Caco-2 (cell line): ENCODE data around the gene JPH2. TPM values are rescaled to one million over a fixed set of nuclear protein-coding genes. Genes with fewer than 3 reads are reported as not detected.

ENCODE experiments used
- BruUV-seq: library from RNA; stranded (reverse); fragments of 400-500 nt; replicated peaks from 2 replicates; lab custom pipeline; 2021; lab: Mats Ljungman, UMichigan
- CTCF ChIA-PET: fragments of 300-600 bp; sonication (Branson Sonifier 250); formaldehyde crosslinking; loops from one replicate; lab custom pipeline; 2022; ENCODE audit warnings: antibody characterized with exemption; lab: Charles Lee
- POLR2A ChIA-PET: fragments of 300-600 bp; sonication (Branson Sonifier 250); formaldehyde crosslinking; loops from one replicate; lab custom pipeline; 2022; ENCODE audit warnings: antibody characterized with exemption; lab: Charles Lee
- DNase-seq, 2 experiments: peaks; one replicate each; pipeline versions ENCODE4 v3.0.0 to v3.0.0-alpha.2; 2020 to 2022
- H3K27me3 ChIP-seq: replicated peaks from 2 replicates; pipeline ENCODE4 v1.6.0; 2011; ENCODE audit warnings: low read length; ENCODE audit not compliant: control insufficient read depth, insufficient read depth
- H3K36me3 ChIP-seq: 2 replicates; pipeline ENCODE4 v1.5.1; 2011; ENCODE audit warnings: low read length; ENCODE audit not compliant: control insufficient read depth, insufficient read depth
- H3K4me1 ChIP-seq: fragments of 250-450 bp; sonication (Bioruptor Pico); 2 replicates; pipeline ENCODE4 v1.5.1; 2020; ENCODE audit warnings: mild to moderate bottlenecking
- H3K4me3 ChIP-seq: 2 replicates; pipeline ENCODE4 v1.5.1; 2011; ENCODE audit warnings: low read depth, mild to moderate bottlenecking, control low read depth, low read length
- H3K9me3 ChIP-seq: fragments of 250-450 bp; sonication (Bioruptor Pico); 2 replicates; pipeline ENCODE4 v1.5.1; 2020; ENCODE audit warnings: mild to moderate bottlenecking, moderate library complexity
- H3K27ac Mint-ChIP-seq: one replicate; pipeline ENCODE4 v1.8.0; 2022; ENCODE audit warnings: mixed read lengths; ENCODE audit not compliant: unreplicated experiment
- H3K27me3 Mint-ChIP-seq: one replicate; pipeline ENCODE4 v1.8.0; 2022; ENCODE audit warnings: mixed read lengths; ENCODE audit not compliant: insufficient read depth, unreplicated experiment
- H3K36me3 Mint-ChIP-seq: one replicate; pipeline ENCODE4 v1.8.0; 2022; ENCODE audit warnings: mild to moderate bottlenecking, mixed read lengths; ENCODE audit not compliant: insufficient read depth, unreplicated experiment
- H3K4me1 Mint-ChIP-seq: one replicate; pipeline ENCODE4 v1.8.0; 2022; ENCODE audit warnings: low read depth, mixed read lengths; ENCODE audit not compliant: unreplicated experiment
- H3K4me3 Mint-ChIP-seq: one replicate; pipeline ENCODE4 v1.8.0; 2022; ENCODE audit warnings: mild to moderate bottlenecking, moderate library complexity, mixed read lengths; ENCODE audit not compliant: unreplicated experiment
- H3K9me3 Mint-ChIP-seq: one replicate; pipeline ENCODE4 v1.8.0; 2022; ENCODE audit warnings: mixed read lengths; ENCODE audit not compliant: unreplicated experiment
- intact Hi-C: fragments of 100-400 bp; cut with micrococcal nuclease; formaldehyde crosslinking; loops from one replicate; pipeline ENCODE4 v1.10.0; 2022; ENCODE audit not compliant: unreplicated experiment
- total RNA-seq: library from RNA; stranded (reverse); gene quantifications from 2 replicates; pipeline ENCODE4 v1.2.3, GENCODE V29; 2022
- TF ChIP-seq, protein P1 (sequence below), 2 experiments: fragments of 200-600 bp in 1 of 2; IDR thresholded peaks; 1 replicate in 1 of 2; 2 replicates in 1 of 2; pipeline versions ENCODE4 v1.5.1 to v1.8.0; 2011 to 2022; ENCODE audit warnings: antibody characterized with exemption in 1 of 2, control low read depth in 1 of 2, inconsistent platforms in 1 of 2, low read depth in 1 of 2, low read length in 1 of 2, mild to moderate bottlenecking in 1 of 2, moderate library complexity in 1 of 2; ENCODE audit not compliant: insufficient read depth in 1 of 2, severe bottlenecking in 1 of 2, unreplicated experiment in 1 of 2

The JPH2 gene
- total RNA-seq, 1 experiment from 2014 or later, result 10.5 TPM

- Histone ChIP-seq H3K4me1 (peaks cover 50% of the 10 kb centered on the region), H3K27me3 (no peaks in the 10 kb centered on the region), H3K4me3 (no peak overlapping the region), H3K36me3 (no peaks in the 10 kb centered on the region), H3K9me3 (no peaks in the 10 kb centered on the region)
- no peaks in the 10 kb centered on the region for H3K9me3 Mint-ChIP-seq
- peaks cover 8% of the 10 kb centered on the region for H3K36me3 Mint-ChIP-seq
- H3K27ac Mint-ChIP-seq, result peak overlapping the region; percentile 82
- TF ChIP-seq, protein P1, sequence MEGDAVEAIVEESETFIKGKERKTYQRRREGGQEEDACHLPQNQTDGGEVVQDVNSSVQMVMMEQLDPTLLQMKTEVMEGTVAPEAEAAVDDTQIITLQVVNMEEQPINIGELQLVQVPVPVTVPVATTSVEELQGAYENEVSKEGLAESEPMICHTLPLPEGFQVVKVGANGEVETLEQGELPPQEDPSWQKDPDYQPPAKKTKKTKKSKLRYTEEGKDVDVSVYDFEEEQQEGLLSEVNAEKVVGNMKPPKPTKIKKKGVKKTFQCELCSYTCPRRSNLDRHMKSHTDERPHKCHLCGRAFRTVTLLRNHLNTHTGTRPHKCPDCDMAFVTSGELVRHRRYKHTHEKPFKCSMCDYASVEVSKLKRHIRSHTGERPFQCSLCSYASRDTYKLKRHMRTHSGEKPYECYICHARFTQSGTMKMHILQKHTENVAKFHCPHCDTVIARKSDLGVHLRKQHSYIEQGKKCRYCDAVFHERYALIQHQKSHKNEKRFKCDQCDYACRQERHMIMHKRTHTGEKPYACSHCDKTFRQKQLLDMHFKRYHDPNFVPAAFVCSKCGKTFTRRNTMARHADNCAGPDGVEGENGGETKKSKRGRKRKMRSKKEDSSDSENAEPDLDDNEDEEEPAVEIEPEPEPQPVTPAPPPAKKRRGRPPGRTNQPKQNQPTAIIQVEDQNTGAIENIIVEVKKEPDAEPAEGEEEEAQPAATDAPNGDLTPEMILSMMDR (IDR thresholded peaks at IDR 0.05; ENCODE audit: insufficient read depth in 1 of 2, low read depth in 1 of 2, low read length in 1 of 2, severe bottlenecking in 1 of 2, unreplicated experiment in 1 of 2), result no peak
- peak overlapping the region; percentile 55 for H3K4me3 Mint-ChIP-seq
- no peak for DNase-seq
- POLR2A ChIA-PET, result interaction anchor here (0.6 to 1.7 kb wide), 8 partner anchors 9 to 141 kb away, joined by 3 to 20 read pairs (median 6); partner anchors contain the start of genes JPH2 and OSER1
- CTCF ChIA-PET, result interaction anchor here (0.6 to 3.7 kb wide), 10 partner anchors 9 to 688 kb away, joined by 3 to 52 read pairs (median 6); partner anchors contain the start of gene TTPAL
- BruUV-seq, result TSS peak; percentile 32
- intact Hi-C loops, result loop anchor here (1.0 to 2.0 kb wide), 4 partner anchors 15 to 54 kb away; no protein-coding TSS in a partner anchor
- peaks cover 39% of the 10 kb centered on the region for H3K4me1 Mint-ChIP-seq
- H3K27me3 Mint-ChIP-seq, result no peaks in the 10 kb centered on the region
Observed at GRCh38 chr20:44136579-44137265, 50.3 kb downstream of the JPH2 start.

DNA sequence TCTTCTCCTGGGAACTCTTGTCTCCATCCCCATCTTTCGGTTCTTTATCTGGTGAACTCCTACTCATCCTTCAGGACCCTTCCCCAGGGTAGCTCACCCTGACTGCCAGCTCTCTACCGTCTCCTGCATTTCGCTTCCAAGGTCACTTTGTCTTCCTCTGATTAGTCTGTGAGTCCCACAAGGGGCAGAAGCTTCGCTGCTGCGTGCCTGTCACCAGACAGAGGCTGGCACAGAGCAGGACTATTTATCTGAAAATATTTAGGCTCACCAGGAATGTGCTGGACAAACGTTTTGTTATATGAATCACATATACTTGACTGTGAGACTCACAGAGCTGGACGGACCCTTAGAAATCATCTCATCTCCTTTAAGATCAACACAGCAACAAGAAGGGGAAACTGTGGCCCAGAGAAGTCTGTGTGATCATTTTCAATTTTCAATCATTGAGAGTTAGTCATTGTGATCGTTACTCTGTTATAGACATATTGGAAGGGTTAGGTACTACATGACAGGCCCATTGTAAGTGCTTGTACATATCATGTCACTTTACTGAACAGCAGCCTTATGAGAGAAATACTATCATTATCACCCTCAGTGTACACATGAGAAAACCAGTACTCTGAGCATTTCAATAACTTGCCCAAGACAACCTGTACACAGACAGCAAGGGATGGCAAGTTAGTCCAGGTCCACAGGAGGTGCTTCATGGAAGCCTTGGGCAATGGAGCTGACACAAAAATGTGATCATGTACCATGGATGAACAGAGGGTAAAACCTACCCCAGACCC lies 51.4 kb downstream of the JPH2 start:
- Histone ChIP-seq H3K36me3 (no peaks in the 10 kb centered on the region), H3K9me3 (no peaks in the 10 kb centered on the region), H3K27me3 (no peaks in the 10 kb centered on the region), H3K4me3 (no peak overlapping the region), H3K4me1 (peaks cover 51% of the 10 kb centered on the region)
- peak in 1 of 2 experiments; percentile 37 for DNase-seq
- H3K9me3 Mint-ChIP-seq, result no peaks in the 10 kb centered on the region
- ChIA-PET CTCF (interaction anchor here (0.6 to 3.7 kb wide), 2 partner anchors 20 to 54 kb away, joined by 4 to 52 read pairs; no protein-coding TSS in a partner anchor), POLR2A (no interaction called here)
- H3K27ac Mint-ChIP-seq, result peak overlapping the region; percentile 37
- TF ChIP-seq, protein P1 (IDR thresholded peaks at IDR 0.05; ENCODE audit: insufficient read depth in 1 of 2, low read depth in 1 of 2, low read length in 1 of 2, severe bottlenecking in 1 of 2, unreplicated experiment in 1 of 2), result no peak
- no peak overlapping the region for H3K4me3 Mint-ChIP-seq
- H3K27me3 Mint-ChIP-seq, result no peaks in the 10 kb centered on the region
- BruUV-seq, result no TSS peak
- peaks cover 8% of the 10 kb centered on the region for H3K36me3 Mint-ChIP-seq
- peaks cover 39% of the 10 kb centered on the region for H3K4me1 Mint-ChIP-seq
- intact Hi-C loops, result loop anchor here (2.0 kb wide), 1 partner anchor 19 kb away; no protein-coding TSS in a partner anchor

DNA sequence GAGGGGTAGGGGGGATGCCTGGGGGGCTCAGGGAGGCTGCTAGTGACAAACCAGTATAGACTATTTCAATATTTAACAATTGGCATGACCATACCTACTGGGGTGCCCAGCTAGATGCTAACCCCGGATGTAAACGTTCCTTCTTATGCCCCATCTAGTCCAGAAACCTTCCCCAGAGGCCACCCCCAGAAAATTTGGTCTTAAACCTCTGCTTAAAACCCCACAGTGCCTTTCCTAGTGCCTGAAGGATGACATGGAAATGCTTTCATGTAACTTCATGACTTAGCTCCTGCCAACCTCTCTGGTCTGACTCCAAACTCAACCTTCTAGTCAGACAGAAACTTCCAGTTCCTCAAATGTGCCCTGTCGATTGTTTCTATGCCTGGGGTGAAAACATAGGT lies 52.0 kb downstream of the JPH2 start:
- peak in 1 of 2 experiments; percentile 41 for DNase-seq
- Mint-ChIP-seq H3K4me1 (peaks cover 39% of the 10 kb centered on the region), H3K9me3 (no peaks in the 10 kb centered on the region), H3K36me3 (peaks cover 8% of the 10 kb centered on the region), H3K27me3 (no peaks in the 10 kb centered on the region), H3K27ac (peak overlapping the region; percentile 37), H3K4me3 (no peak overlapping the region)
- TF ChIP-seq, protein P1 (IDR thresholded peaks at IDR 0.05; ENCODE audit: insufficient read depth in 1 of 2, low read depth in 1 of 2, low read length in 1 of 2, severe bottlenecking in 1 of 2, unreplicated experiment in 1 of 2), result no peak
- Histone ChIP-seq H3K4me3 (no peak overlapping the region), H3K4me1 (peaks cover 56% of the 10 kb centered on the region), H3K9me3 (no peaks in the 10 kb centered on the region), H3K36me3 (no peaks in the 10 kb centered on the region), H3K27me3 (no peaks in the 10 kb centered on the region)
- ChIA-PET POLR2A (interaction anchor here (0.6 kb wide), 1 partner anchor 722 kb away, joined by 6 read pairs; no protein-coding TSS in a partner anchor), CTCF (interaction anchor here (0.6 to 3.7 kb wide), 3 partner anchors 21 to 198 kb away, joined by 4 to 52 read pairs (median 6); no protein-coding TSS in a partner anchor)
- intact Hi-C loops, result no loop called here
- no TSS peak for BruUV-seq
